K562 (cell line): ENCODE data around the gene DHTKD1. TPM values are rescaled to one million over a fixed set of nuclear protein-coding genes. Genes with fewer than 3 reads are reported as not detected.

Experiments used
- ATAC-seq: fragments of 200-7000 bp; cut with Tn5 transposase; 3 replicates; pipeline ENCODE4 v1.9.1; 2020; ENCODE audit warnings: moderate library complexity
- BruUV-seq: library from RNA; stranded (reverse); fragments of 400-500 nt; replicated peaks from 2 replicates; lab custom pipeline; 2021; lab: Mats Ljungman, UMichigan
- CTCF ChIA-PET: fragments of 300-600 bp; formaldehyde crosslinking; extraction: SDS; loops from one replicate; lab custom pipeline; 2021; ENCODE audit warnings: low intra/inter-chr PET ratio; lab: Yijun Ruan, JAX
- POLR2A ChIA-PET: fragments of 300-600, 350-650 bp; sonication (Branson Sonifier 250); formaldehyde crosslinking; extraction: SDS; loops from one replicate; lab custom pipeline; 2021; ENCODE audit warnings: antibody characterized with exemption, inconsistent platforms; lab: Yijun Ruan, JAX
- DNase-seq, 4 experiments: peaks; one replicate each; pipeline versions ENCODE4 v3.0.0 to v3.0.0-alpha.2; 2011 to 2018; ENCODE audit warnings: low spot score in 3 of 4, mixed read lengths in 3 of 4; ENCODE audit errors: extremely low read depth in 1 of 4
- FAIRE-seq: peaks from 2 replicates; lab custom pipeline; 2011; peaks lifted over from hg19 to GRCh38; lab: Jason Lieb, UNC
- H2AFZ ChIP-seq: 2 replicates; pipeline ENCODE4 v1.6.0; 2011; ENCODE audit warnings: low read depth, low read length, control low read depth, inconsistent platforms
- H3K27ac ChIP-seq: fragments of 200-600 bp; 3 replicates; pipeline ENCODE4 v1.8.0; 2011; ENCODE audit warnings: low read depth, mild to moderate bottlenecking, control low read depth, inconsistent platforms, low read length, moderate library complexity, mixed read lengths; ENCODE audit errors: extremely low read depth
- H3K27me3 ChIP-seq, 2 experiments: fragments of 300-600 bp in 1 of 2; 2 replicates in 1 of 2; 3 replicates in 1 of 2; pipeline versions ENCODE4 v1.6.0 to v1.8.0; 2011; ENCODE audit warnings: inconsistent platforms in 2 of 2, low read length in 2 of 2, mild to moderate bottlenecking in 1 of 2, mixed read lengths in 1 of 2, moderate library complexity in 1 of 2; ENCODE audit not compliant: control insufficient read depth in 2 of 2, insufficient read depth in 2 of 2
- H3K36me3 ChIP-seq: fragments of 300-600 bp; 3 replicates; pipeline ENCODE4 v1.8.0; 2011; ENCODE audit warnings: mild to moderate bottlenecking, low read length, inconsistent platforms; ENCODE audit not compliant: control insufficient read depth, insufficient read depth
- H3K4me1 ChIP-seq, 2 experiments: fragments of 200-600 bp in 1 of 2; replicated peaks in 1 of 2; 2 replicates in 1 of 2; 3 replicates in 1 of 2; pipeline versions ENCODE4 v1.5.1 to v1.8.0; 2011; ENCODE audit warnings: inconsistent platforms in 2 of 2, low read length in 2 of 2, mild to moderate bottlenecking in 1 of 2, mixed read lengths in 1 of 2, moderate library complexity in 1 of 2; ENCODE audit not compliant: control insufficient read depth in 2 of 2, insufficient read depth in 2 of 2
- H3K4me2 ChIP-seq: 2 replicates; pipeline ENCODE4 v1.6.1; 2011; ENCODE audit warnings: low read length, control low read depth, inconsistent platforms, mixed read lengths; ENCODE audit not compliant: insufficient read depth
- H3K4me3 ChIP-seq: fragments of 200-600 bp; sonication (generic), shearing (Covaris generic); 2 replicates; pipeline ENCODE4 v1.5.1; 2016; ENCODE audit warnings: control low read depth, inconsistent platforms
- H3K79me2 ChIP-seq: fragments of 200-600 bp; 3 replicates; pipeline ENCODE4 v1.8.0; 2011; ENCODE audit warnings: low read length, inconsistent platforms; ENCODE audit not compliant: control insufficient read depth, insufficient read depth
- H3K9ac ChIP-seq, 2 experiments: 2 replicates each; pipeline versions ENCODE4 v1.6.0 to v1.6.1; 2011; ENCODE audit warnings: low read depth in 2 of 2, low read length in 2 of 2, control low read depth in 1 of 2, inconsistent platforms in 1 of 2, mild to moderate bottlenecking in 1 of 2, mixed read lengths in 1 of 2; ENCODE audit not compliant: insufficient read depth in 1 of 2
- H3K9me1 ChIP-seq: one replicate; pipeline ENCODE4 v1.6.0; 2011; ENCODE audit warnings: inconsistent platforms, mild to moderate bottlenecking, low read length, moderate library complexity; ENCODE audit not compliant: control insufficient read depth, insufficient read depth
- H3K9me3 ChIP-seq: replicated peaks from 2 replicates; pipeline ENCODE4 v1.5.1; 2011; ENCODE audit warnings: low read depth, low read length, inconsistent platforms; ENCODE audit not compliant: control insufficient read depth, insufficient read depth
- H4K20me1 ChIP-seq: replicated peaks from 2 replicates; pipeline ENCODE4 v1.6.1; 2011; ENCODE audit warnings: low read length, inconsistent platforms, mixed read lengths; ENCODE audit not compliant: control insufficient read depth, insufficient read depth
- ELF4 ChIP-seq: fragments of 450-650 bp; formaldehyde crosslinking; IDR thresholded peaks from 2 replicates; pipeline ENCODE4 v1.4.0; 2022; ENCODE audit warnings: missing genetic modification characterization
- HLTF ChIP-seq: fragments of 450-650 bp; IDR thresholded peaks from 2 replicates; pipeline ENCODE4 v1.6.1; 2016
- KLF1 ChIP-seq: fragments of 450-650 bp; IDR thresholded peaks from 2 replicates; pipeline ENCODE4 v1.6.1; 2016; ENCODE audit warnings: missing genetic modification characterization, missing compliant biosample characterization
- LCOR ChIP-seq: sonication (generic); formaldehyde crosslinking; IDR thresholded peaks from 2 replicates; pipeline ENCODE4 v1.8.0; 2022; ENCODE audit warnings: mild to moderate bottlenecking, missing genetic modification reagents
- SMAD1 ChIP-seq: fragments of 150-350 bp; IDR thresholded peaks from 2 replicates; pipeline ENCODE4 v1.6.1; 2014; ENCODE audit warnings: low read length, low read depth; ENCODE audit not compliant: partially characterized antibody
- ZNF436 ChIP-seq: fragments of 250-450, 450-650 bp; sonication (Bioruptor Pico); formaldehyde crosslinking; IDR thresholded peaks from 2 replicates; pipeline ENCODE4 v1.7.0; 2020; ENCODE audit warnings: mild to moderate bottlenecking
- ZNF551 ChIP-seq: fragments of 250-450 bp; sonication (Bioruptor Pico); IDR thresholded peaks from 2 replicates; pipeline ENCODE4 v1.5.0; 2021; ENCODE audit warnings: mild to moderate bottlenecking, moderate library complexity
- WGBS: fragments of 100-300 bp; shearing (Covaris generic); methylation state at CpG from one replicate; pipeline ENCODE4 v1.1.6; 2016; ENCODE audit warnings: low coverage, mixed read lengths; ENCODE audit not compliant: insufficient coverage; ENCODE audit errors: missing lambda C conversion rate; 5-methylcytosine and 5-hydroxymethylcytosine counted together
- in situ Hi-C: fragments of 300-500 bp; cut with MboI; formaldehyde crosslinking; loops from 4 replicates; pipeline ENCODE4 v1.15.0; 2018; ENCODE audit warnings: inconsistent platforms, mixed read lengths
- intact Hi-C: fragments of 100-400 bp; cut with micrococcal nuclease; formaldehyde crosslinking; loops from 2 replicates; pipeline ENCODE4 v1.14.2; 2022
- polyA plus RNA-seq, 8 experiments: library from polyadenylated mRNA; depleted of rRNA in 4 of 8; stranded (reverse) in 5 of 8; unstranded in 3 of 8; fragments of >200 nt; fragmentation: Nextera tagmentation in 2 of 8; fragmentation: Illumina TruSeq in 1 of 8; extraction: Ambion mirVana in 2 of 8; extraction: Trizol in 1 of 8; gene quantifications; 2 replicates each; pipeline versions ENCODE4 v1.2.1 to v1.2.3, GENCODE V29; 2011 to 2014; ENCODE audit warnings: inconsistent platforms in 1 of 8, missing spikeins in 1 of 8
- total RNA-seq, 7 experiments: library from RNA; depleted of rRNA in 6 of 7; stranded (reverse); fragments of >200 nt in 6 of 7; fragmentation: Illumina TruSeq in 2 of 7; extraction: Trizol in 2 of 7; gene quantifications; 2 replicates each; pipeline versions ENCODE4 v1.2.1 to v1.2.3, GENCODE V29; 2011 to 2021; ENCODE audit warnings: low replicate concordance in 1 of 7
- TF ChIP-seq, protein P1 (sequence below): fragments of 250-450 bp; sonication (Bioruptor Pico); IDR thresholded peaks from 2 replicates; pipeline ENCODE4 v1.6.1; 2021; ENCODE audit warnings: mild to moderate bottlenecking
- TF ChIP-seq, protein P2 (sequence below): fragments of 450-650 bp; IDR thresholded peaks from 2 replicates; pipeline ENCODE4 v1.6.1; 2016; ENCODE audit warnings: borderline replicate concordance
- TF ChIP-seq, protein P3 (sequence below): IDR thresholded peaks from 3 replicates; pipeline ENCODE4 v1.6.1; 2011; ENCODE audit warnings: borderline replicate concordance, mild to moderate bottlenecking; ENCODE audit not compliant: insufficient read length, insufficient read depth
- TF ChIP-seq, protein P4 (sequence below): fragments of 450-650 bp; IDR thresholded peaks from 2 replicates; pipeline ENCODE4 v1.6.1; 2014; ENCODE audit warnings: low read depth, mild to moderate bottlenecking, moderate library complexity, borderline replicate concordance

DHTKD1 gene
- total and polyA plus RNA-seq, 9 of the 15 experiments (the other 6 are each of a cell fraction or from before 2014, with no cell fraction given), result 3.1 to 19.7 (median 6.8) TPM

DNA sequence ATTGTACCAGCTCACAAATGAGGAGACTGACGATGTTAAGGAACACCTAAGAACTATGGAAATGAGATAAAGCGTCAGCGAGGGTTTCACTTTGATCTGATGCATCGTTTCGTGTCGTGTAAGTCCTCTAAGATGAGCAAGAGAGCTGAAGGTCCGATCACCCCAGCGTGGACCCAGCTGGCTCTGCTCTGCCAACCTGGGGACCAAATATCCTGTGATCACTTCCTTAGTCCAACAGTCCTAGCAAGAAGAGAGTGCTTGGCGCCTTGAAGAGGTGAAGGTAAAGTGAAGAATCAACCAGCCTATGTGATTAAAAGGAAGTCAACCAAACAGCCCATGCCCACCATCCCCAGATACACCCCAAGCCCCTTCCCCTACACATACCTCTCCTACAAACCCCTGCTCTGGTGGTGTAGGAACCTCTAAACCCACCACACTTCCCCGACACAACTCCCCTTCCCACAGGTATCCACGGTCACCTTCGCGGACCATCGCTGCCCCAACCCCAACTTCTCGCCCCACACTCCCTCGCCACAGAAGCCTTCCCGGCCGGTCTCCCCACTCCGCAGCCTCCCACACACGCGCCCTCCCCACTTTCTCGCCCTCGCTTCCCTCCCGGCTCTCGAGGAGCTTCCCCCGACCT is 26.9 kb upstream of the DHTKD1 start:
- Histone ChIP-seq H3K9me3 (peaks cover 4% of the 10 kb centered on the region; the same call in 1 of the 2 replicates), H4K20me1 (no peaks in the 10 kb centered on the region), H3K27me3 (no peaks in the 10 kb centered on the region), H3K79me2 (peaks cover 56% of the 10 kb centered on the region), H3K9ac (peak overlapping the region; percentile 99), H3K27ac (peak overlapping the region; percentile 100), H3K9me1 (no peaks in the 10 kb centered on the region), H3K36me3 (peaks cover 5% of the 10 kb centered on the region; the same call in 2 of the 3 replicates), H2AFZ (peak overlapping the region; percentile 86), H3K4me2 (peak overlapping the region; percentile 89), H3K4me1 (peaks cover 5 to 11% of the 10 kb centered on the region in 2 experiments; a peak in 4 of 5 replicates), H3K4me3 (peak overlapping the region; percentile 100)
- in situ Hi-C loops (no loop called here), intact Hi-C loops (loop anchor here (2.0 to 10.0 kb wide), 3 partner anchors 27 to 153 kb away; partner anchors contain the start of genes CDC123, DHTKD1 and NUDT5)
- DNase-seq (peak in 2 of 4 experiments; percentile 22 to 63), ATAC-seq (peak; percentile 43), FAIRE-seq (peak; percentile 69)
- ChIA-PET CTCF (no interaction called here), POLR2A (interaction anchor here (0.6 to 3.5 kb wide), 7 partner anchors 9 to 217 kb away, joined by 3 to 20 read pairs (median 8); no protein-coding TSS in a partner anchor)
- under 1% methylated on average over 26 of the region's 26 CpGs for whole genome bisulfite sequencing
- no TSS peak for BruUV-seq
- TF ChIP-seq, protein P1, sequence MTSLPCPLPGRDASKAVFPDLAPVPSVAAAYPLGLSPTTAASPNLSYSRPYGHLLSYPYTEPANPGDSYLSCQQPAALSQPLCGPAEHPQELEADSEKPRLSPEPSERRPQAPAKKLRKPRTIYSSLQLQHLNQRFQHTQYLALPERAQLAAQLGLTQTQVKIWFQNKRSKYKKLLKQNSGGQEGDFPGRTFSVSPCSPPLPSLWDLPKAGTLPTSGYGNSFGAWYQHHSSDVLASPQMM (CRISPR knock-in tag), result no peak
- TF ChIP-seq HLTF, result no peak
- TF ChIP-seq SMAD1, result no peak
- no peak for TF ChIP-seq ZNF551 (CRISPR knock-in tag)
- TF ChIP-seq LCOR (CRISPR knock-in tag), result no peak
- peak; percentile 65; the same call in 1 of the 2 replicates for TF ChIP-seq ELF4 (CRISPR knock-in tag)
- no peak for TF ChIP-seq ZNF436 (CRISPR knock-in tag)
- TF ChIP-seq, protein P2, sequence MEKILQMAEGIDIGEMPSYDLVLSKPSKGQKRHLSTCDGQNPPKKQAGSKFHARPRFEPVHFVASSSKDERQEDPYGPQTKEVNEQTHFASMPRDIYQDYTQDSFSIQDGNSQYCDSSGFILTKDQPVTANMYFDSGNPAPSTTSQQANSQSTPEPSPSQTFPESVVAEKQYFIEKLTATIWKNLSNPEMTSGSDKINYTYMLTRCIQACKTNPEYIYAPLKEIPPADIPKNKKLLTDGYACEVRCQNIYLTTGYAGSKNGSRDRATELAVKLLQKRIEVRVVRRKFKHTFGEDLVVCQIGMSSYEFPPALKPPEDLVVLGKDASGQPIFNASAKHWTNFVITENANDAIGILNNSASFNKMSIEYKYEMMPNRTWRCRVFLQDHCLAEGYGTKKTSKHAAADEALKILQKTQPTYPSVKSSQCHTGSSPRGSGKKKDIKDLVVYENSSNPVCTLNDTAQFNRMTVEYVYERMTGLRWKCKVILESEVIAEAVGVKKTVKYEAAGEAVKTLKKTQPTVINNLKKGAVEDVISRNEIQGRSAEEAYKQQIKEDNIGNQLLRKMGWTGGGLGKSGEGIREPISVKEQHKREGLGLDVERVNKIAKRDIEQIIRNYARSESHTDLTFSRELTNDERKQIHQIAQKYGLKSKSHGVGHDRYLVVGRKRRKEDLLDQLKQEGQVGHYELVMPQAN, result peak; percentile 56
- TF ChIP-seq, protein P3, sequence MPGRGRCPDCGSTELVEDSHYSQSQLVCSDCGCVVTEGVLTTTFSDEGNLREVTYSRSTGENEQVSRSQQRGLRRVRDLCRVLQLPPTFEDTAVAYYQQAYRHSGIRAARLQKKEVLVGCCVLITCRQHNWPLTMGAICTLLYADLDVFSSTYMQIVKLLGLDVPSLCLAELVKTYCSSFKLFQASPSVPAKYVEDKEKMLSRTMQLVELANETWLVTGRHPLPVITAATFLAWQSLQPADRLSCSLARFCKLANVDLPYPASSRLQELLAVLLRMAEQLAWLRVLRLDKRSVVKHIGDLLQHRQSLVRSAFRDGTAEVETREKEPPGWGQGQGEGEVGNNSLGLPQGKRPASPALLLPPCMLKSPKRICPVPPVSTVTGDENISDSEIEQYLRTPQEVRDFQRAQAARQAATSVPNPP, result no peak
- TF ChIP-seq, protein P4, sequence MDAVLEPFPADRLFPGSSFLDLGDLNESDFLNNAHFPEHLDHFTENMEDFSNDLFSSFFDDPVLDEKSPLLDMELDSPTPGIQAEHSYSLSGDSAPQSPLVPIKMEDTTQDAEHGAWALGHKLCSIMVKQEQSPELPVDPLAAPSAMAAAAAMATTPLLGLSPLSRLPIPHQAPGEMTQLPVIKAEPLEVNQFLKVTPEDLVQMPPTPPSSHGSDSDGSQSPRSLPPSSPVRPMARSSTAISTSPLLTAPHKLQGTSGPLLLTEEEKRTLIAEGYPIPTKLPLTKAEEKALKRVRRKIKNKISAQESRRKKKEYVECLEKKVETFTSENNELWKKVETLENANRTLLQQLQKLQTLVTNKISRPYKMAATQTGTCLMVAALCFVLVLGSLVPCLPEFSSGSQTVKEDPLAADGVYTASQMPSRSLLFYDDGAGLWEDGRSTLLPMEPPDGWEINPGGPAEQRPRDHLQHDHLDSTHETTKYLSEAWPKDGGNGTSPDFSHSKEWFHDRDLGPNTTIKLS, result no peak
- no peak for TF ChIP-seq KLF1 (tag)
